GM21825 (cell line): ENCODE measurements around the gene BCL11A.

Experiments
- ATAC-seq: cut with Tn5 transposase; IDR thresholded peaks from one replicate; pipeline ENCODE4 v1.9.1; 2021; ENCODE audit warnings: mild to moderate bottlenecking, moderate library complexity; ENCODE audit not compliant: unreplicated experiment

Gene BCL11A

GRCh38 chr2:60490441-60490840, 63.0 kb downstream of the BCL11A start:
- no peak for ATAC-seq

GRCh38 chr2:60489289-60489688, 64.2 kb downstream of the BCL11A start:
- ATAC-seq, result no peak

GRCh38 chr2:60488291-60488690, 65.2 kb downstream of the BCL11A start:
- ATAC-seq, result no peak

DNA sequence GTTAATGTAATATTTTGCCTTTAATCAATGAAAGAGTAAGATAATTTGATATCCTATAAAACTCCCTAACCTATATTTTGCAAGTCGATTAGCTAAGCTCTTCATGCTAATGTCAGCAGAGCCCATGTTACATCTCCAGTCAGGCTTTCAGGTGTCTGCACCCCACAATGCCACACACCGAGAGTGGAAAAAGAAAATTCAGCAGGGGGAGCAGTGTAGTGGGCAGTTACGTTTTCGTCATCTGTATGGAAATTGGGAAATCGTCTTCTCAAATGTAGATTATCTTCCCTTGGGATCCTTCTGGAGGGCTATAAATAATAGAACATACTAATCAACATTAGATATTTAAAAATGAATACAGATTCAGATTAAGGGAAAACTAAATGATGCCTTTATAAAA, 66.3 kb downstream of the BCL11A start:
- no peak for ATAC-seq

- no peak for ATAC-seq
Measured at GRCh38 chr2:60486551-60486950, 66.9 kb downstream of the BCL11A start.

GRCh38 chr2:60486067-60486466, 67.4 kb downstream of the BCL11A start:
- ATAC-seq, result no peak

DNA sequence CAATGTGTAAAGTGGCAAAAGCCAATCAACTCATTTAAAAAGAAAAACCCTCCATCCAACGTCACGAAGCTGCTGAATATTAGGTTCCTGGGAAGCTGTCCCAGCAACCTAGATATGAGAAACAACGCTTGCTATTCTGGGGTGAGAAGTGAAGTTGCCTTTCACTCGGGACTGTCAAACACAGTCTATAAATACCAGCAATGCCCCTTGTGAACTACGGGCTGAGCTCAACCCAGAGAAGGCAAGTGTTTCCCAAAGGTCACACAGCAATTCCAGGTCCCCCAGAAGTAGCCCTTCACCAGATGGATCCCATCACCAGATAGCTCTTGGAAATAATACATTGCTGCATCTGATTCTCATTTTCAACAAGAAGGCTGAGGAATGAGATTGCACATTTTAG, 67.9 kb downstream of the BCL11A start:
- no peak for ATAC-seq

DNA sequence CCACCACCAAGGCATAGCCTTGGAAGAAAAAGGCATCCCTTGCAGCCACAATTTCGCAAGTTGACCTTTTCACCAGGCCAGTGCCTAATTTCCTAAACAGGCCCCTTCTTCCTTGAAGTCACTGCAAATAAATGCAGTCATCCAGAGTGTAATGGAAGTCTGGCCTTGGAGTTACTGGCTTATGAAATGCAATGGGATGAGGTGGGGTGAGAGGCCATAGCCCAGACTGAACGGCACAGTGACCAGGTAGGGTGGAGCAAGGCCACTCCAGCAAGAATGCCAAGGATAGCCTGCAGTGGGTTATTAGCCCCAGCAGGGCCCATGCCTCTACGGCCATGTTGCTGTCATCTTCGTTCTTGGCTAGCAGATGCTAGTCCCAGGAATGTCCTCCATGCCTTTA, 68.4 kb downstream of the BCL11A start:
- ATAC-seq, result no peak

- no peak for ATAC-seq
Measured at GRCh38 chr2:60484133-60484645, 69.3 kb downstream of the BCL11A start.

DNA sequence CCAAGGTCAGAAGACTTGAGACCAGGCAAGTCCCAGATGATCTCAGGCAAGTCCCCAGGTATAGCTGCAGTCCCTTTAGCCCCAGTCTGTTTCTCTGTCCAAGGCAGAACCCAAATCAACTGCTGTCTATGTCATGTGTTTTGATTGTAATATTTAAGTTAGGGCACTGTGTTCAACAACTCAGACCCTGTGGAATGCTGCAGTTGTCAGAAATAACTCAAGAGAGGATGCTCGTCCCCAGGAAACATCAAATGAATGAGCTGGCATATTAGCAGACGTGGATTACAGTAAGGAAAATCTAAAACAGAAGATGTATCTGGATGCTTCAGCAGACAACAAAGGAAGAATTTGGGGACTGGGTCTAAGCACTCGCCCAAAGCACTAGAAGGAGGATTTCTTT, 70.1 kb downstream of the BCL11A start:
- ATAC-seq, result no peak

- ATAC-seq, result no peak
Measured at GRCh38 chr2:60482222-60482621, 71.2 kb downstream of the BCL11A start.

DNA sequence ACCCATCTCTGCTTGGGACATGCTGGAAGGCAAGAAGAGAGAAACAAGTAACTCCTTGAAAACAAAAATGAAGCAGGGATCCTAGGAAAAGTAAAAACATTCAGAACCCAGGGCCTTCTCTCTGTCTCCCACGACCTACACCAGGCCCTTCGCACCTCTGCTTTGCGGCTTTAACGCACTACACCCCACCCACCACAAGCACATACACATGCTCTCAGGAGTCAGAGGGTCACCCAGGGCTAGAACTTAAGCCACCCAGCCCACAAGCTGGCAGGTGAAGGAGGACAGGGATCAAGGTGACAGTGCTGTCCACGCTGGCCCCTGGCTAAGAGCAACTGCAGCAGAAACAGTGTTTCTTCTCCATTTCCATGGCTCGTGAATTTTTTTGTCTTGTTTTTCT, 72.2 kb downstream of the BCL11A start:
- no peak for ATAC-seq

GRCh38 chr2:60480089-60480773, 73.2 kb downstream of the BCL11A start:
- no peak for ATAC-seq

DNA sequence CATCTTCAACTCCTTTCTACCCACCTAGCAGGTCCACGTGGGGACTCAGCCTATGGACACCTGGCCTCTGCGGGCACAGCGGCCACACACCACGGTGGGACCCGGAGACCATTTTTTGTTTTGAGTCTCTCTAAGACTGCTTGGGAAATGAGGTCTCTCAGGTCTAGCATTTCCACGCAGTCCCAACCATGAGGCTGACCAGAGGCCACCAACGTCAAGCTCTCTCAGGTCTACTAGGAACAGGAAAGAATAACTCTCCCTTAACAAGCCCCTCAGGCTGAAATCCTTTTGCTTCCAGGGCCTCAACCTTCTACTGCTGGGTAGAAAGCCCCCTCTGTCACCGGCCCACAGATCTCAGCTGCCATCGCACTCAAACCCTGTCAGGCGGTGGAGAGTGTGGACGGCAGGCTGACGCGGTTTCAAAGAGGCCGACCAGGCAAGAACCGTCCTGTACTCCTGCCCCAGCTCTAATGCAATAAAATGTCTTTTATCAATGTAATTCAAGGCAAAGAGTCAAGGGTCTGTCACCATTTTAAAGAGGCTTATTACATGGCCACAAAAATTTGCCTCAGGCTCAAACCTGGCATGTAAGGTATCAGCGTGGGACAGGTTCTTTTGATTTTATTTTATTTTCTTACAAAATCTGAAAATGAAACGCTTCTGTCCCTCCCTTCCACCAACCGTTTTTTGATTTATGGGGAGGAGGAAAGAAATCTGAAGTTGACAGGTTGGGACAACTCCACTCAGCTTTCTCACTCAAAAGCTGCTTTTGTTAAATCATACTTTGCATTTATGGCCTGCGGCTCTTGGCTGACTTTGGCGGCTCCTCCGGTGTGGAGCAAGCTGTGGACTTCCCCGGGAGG, 74.0 kb downstream of the BCL11A start:
- no peak for ATAC-seq

DNA sequence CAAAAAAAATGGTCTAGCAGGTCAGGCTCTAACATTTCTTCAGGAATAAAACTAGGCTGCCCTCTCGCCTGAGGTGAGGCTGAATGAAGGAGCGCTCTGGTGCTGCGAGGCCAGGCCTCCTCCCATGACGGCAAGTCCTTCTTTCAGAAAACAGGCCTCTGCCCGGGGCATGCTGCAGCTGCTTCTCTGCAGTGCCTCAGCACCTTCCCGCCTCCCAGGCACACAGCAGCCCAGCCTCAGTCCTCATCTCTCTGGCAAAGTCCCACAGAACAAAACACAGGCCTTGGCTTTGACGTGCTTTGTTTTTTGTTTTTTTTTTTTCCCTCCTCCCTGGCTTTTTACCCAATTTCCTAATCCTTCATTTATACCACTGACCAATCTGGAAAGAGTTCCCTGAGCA, 74.8 kb downstream of the BCL11A start:
- ATAC-seq, result no peak

DNA sequence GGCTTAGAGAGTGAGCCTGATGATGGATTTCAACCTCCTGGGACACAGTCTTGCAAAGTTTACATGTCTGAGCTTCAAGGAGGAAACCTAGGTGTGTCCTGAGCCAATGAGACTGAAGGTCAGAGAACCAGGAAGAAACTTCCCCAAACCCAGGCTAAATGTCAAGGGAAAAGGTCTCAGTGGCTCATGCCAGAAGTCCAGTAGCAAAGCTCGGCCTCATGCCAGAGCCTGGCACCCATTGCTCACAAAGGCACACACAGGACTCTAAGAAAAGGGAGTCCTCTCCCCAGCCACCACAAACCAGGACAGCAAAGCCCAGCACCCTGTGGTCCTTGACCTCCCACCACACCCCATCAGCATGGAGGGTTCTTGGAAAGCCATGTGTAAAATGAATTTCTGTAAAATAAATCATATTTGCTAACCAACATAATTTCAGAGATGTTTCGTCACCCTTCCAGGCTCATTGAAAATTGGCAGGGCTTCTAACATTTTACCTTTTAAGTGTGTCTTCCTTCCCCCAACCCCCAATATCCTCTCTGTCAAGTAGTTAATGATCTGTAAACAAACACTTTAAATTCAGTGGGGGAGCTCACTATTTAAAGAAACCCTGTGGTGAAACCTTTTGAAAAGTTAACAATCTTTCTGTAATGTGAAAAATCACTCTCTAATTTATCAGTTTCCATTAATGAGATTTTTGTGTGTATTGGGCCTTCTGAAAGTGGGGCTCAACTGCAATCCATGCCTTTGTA, 77.1 kb downstream of the BCL11A start:
- no peak for ATAC-seq

- ATAC-seq, result no peak
Measured at GRCh38 chr2:60475123-60475830, 78.2 kb downstream of the BCL11A start.

DNA sequence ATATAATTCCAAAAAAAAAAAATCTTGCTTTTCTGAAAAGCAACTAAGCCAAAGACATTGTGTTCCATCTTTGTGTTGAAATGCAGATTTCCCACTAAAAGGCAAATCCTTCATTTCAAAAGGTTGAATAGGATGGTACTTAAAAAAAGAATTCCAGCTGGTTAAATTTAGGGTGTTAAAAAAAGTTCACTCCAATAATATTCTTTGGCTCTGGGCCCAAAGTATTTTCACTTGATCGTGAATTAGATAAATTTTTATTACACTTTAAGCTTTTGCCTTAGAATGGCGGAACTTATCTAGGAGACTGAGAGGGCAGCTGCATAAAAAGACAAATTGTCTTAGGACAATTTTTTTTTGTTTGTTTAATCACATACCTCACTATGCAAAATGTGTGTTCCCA, 79.2 kb downstream of the BCL11A start:
- no peak for ATAC-seq

DNA sequence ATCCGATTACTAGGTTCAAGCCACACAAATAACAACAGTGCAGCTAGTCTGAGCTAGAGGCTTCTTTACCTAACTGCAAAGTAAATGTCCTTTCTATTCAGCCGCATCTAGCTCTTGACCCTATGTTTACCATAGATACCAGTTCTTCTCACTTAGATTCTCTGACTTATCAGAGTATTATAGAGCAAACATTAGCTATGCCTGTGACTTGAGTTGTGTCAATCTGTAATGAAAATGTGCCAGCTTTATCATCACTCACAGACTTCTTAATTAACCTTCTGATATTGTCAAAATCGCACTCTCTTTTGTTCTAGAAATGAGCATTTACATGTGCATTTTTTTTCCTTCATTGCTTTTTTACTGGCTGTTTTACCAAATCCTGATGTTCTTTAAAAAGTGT, 79.9 kb downstream of the BCL11A start:
- ATAC-seq, result no peak

DNA sequence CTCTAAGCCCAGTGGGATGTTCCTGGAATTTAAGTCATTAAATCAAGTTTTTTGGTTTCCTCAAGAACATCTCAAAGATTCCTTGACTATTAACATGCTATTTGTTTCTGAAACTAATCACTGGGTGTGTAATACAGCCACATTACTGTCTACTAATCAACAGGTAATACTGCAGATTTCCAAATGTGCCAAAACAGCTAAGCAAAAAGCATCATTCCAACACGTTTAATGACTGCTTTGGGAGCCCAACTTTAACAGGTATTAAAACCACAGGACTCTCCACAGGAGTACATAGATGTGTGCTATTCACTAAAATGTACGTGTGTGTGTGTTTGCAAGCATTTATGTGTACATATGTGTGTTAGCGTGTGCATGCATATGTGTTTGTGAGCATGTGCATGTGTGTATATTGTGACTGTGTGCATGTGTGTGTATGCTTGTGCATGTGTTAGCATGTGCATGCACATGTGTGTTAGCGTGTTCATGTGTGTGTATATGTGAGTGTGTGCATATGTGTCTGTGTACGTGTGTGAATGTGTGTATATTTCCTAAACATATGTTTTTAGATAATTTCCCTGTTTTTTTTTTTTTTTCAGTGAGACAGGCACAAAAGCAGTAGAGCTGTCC, 80.7 kb downstream of the BCL11A start:
- no peak for ATAC-seq
